22Rv1 (cell line): ENCODE results near the gene SULT1C2.

Experiments used
- ZFX ChIP-seq: fragments of 450-650 bp; IDR thresholded peaks from 2 replicates; pipeline ENCODE4 v1.6.1; 2017; ENCODE audit warnings: antibody characterized with exemption, borderline replicate concordance
- TF ChIP-seq, protein P1 (sequence below): fragments of 450-650 bp; IDR thresholded peaks from 2 replicates; pipeline ENCODE4 v1.5.1; 2017; ENCODE audit warnings: mild to moderate bottlenecking

DNA sequence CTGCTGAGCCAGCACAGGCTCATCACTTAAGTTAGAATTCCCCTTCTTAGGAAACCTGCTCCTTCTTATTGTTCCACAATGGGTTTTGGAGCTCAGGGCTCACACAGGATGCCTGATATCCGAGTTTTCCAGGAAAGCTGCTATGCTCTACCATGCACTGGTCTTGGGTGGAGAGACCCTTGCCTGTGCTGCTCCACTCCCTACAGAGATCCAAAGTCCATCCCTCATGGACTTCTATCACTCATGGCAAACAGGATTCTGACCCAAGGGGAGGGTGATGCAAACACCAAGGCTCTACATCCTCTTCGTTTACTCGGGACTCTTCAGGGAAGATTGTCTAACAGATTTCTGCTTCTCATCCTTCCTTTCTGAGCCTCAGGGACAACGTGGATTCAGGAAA is 5.2 kb downstream of the SULT1C2 start:
- TF ChIP-seq, protein P1, sequence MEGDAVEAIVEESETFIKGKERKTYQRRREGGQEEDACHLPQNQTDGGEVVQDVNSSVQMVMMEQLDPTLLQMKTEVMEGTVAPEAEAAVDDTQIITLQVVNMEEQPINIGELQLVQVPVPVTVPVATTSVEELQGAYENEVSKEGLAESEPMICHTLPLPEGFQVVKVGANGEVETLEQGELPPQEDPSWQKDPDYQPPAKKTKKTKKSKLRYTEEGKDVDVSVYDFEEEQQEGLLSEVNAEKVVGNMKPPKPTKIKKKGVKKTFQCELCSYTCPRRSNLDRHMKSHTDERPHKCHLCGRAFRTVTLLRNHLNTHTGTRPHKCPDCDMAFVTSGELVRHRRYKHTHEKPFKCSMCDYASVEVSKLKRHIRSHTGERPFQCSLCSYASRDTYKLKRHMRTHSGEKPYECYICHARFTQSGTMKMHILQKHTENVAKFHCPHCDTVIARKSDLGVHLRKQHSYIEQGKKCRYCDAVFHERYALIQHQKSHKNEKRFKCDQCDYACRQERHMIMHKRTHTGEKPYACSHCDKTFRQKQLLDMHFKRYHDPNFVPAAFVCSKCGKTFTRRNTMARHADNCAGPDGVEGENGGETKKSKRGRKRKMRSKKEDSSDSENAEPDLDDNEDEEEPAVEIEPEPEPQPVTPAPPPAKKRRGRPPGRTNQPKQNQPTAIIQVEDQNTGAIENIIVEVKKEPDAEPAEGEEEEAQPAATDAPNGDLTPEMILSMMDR: no peak
- no peak for TF ChIP-seq ZFX
